Activated CD8-positive, alpha-beta memory T cell treated with anti-CD3 and anti-CD28 coated beads for 48 hours (primary cell): ENCODE data around the gene DTX2.
"Not testable (repeated sequence)": the region's sequence is repeated elsewhere in the genome, so short reads cannot be mapped to it uniquely, and the experiment has no call there.

ENCODE experiments used
- DNase-seq, 3 experiments: peaks; one replicate each; pipeline ENCODE4 v3.0.0-alpha.2; 2020; ENCODE audit warnings: low read depth in 2 of 3, low spot score in 2 of 3

DTX2 gene

DNA sequence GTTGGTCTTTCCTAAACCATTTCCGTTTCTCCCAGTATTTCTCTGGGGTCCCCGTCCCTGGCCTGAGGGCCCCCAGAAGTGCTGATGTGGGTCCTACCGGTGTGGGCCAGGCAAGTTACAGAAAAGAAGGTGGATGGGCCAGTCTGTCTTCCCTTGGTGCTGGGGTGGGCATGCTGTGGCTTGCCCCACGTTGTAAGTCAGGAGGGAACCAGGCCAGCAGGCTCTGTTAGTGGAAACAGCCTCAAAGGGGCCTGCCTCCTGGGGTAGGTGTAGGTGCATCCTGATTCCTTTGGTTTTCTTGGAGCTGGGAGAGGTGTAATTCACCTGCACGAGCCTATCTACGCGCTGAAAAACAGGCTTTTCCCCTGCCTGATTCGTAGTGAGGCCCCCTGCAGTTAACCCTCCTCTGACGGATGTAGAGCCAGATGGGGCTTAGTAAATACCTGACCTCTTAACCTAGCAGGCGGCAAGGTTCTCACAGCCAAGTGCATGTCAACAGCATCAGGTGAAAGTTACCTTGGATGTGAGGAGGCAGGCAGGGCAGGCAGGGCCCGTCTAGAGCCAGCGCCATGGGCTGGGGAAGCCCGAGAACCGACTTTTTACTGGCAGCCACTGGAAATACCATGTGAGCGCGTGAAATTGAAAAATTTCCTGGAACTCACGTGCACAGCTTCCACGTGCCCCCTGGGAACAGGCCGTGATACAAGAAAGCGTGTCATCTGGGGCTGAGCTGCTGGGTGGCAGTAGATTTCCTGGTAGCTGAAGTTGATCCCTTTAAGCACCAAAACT lies 24.5 kb downstream of the DTX2 start:
- not testable (repeated sequence) for DNase-seq

DNA sequence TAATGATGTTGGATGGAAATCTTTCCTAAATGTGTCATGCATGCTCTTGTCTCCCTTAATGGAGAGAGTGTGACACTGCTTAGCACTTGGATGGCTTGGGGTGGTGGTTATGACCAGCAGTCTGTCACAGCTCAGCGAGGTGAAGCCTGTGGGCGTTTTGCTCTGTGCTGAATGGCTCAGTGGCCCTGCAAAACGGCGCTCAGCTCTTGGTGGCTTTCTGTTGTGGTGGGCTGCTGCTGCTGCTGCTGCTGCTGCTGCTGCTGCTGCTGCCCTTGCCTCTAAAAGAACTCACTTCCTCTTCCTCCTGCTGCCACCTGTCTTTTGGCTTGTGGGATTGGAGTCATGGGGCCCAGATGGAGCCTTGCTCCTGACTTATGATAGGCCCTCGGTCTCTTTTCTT lies 25.1 kb downstream of the DTX2 start:
- DNase-seq: not testable (repeated sequence)

DNA sequence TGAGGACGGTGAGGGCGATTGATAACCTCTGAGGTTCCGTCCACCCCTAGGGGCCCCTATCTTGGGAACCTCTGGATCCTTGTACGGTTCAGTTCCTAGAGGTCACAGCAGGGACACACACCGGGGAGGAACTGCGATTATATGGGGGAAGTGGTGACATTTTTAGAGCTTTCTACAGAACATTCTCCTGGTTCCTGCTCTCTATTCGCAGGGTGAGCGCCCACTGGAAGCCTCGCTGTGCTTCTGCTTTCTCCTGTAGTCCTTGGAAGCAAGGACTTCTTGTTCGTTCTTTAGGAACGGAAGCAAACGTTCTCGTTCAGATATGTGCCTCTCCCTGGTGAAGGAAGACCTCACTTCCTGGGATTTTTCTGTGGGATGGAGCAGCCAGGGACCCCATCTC lies 26.5 kb downstream of the DTX2 start:
- DNase-seq: not testable (repeated sequence)

DNA sequence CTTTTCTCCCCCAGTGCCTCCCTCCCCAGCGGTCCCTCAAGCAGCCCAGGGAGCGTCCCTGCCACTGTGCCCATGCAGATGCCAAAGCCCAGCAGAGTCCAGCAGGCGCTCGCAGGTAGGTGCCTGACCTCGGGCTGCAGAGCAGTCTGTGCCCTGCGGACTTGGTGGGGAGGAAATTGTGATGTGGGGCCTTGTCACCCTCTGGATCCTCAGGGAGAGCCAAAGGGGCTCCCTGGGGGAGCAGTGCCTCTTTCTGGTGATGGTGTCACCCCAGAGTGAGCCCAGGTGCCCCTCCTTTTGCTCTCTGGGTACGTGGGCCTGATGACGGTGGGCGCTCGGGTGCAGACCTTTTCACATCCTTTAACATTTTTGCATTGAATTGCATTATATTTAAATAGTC lies 30.6 kb downstream of the DTX2 start:
- DNase-seq: not testable (repeated sequence)

DNA sequence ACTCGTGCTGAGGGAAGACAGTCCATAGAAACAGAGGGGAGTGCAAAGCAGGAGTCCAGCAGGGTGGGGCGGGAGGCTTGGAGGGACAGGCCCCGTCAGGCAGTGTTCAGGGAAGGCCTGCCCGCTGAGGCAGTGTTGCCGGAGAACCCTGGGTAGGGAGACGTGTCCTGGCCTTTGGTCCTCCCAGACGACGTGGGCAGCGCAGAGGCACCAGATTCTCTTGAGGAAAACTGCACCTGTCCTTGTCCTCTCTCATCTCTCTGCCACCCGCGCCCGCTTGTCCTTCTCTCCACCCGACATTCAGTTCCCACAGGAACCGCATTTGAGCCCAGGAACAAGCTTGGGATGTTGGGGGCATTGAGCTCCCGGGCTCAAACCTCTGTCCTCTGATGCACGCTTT lies 34.2 kb downstream of the DTX2 start:
- DNase-seq: not testable (repeated sequence)

DNA sequence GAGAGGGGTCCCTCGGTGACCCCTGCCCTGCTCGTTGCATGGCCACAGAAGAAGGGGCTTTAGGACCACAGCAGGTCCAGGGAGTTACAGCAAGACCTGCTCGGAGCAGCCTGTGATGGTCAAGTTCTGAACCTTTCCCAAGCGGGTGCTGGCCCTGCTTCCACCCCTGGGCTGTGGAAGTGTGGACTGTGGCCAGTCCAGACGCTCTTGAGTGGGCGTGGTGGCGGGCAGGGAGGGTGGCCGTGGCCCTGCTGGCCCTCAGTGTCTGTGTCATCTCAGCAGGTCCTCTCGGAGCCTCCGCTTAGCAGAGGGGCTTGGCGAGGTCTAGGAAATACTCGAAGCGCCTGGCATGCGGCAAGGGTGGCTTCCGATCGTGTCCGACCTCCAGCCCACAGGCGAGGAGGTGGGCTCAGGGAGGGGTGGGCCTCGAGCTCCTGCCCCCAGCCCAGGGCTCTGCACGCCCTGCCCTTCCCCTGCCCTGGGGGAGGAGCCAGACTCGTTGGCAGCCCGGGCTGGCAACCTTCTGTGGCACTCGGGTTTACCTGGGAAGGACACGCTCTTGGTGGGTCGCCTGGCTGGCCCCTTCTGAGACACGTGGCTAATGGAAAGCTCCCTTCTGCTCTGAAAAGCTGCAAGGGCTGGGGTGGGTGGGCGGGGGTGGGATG lies 36.5 kb downstream of the DTX2 start:
- not testable (repeated sequence) for DNase-seq

DNA sequence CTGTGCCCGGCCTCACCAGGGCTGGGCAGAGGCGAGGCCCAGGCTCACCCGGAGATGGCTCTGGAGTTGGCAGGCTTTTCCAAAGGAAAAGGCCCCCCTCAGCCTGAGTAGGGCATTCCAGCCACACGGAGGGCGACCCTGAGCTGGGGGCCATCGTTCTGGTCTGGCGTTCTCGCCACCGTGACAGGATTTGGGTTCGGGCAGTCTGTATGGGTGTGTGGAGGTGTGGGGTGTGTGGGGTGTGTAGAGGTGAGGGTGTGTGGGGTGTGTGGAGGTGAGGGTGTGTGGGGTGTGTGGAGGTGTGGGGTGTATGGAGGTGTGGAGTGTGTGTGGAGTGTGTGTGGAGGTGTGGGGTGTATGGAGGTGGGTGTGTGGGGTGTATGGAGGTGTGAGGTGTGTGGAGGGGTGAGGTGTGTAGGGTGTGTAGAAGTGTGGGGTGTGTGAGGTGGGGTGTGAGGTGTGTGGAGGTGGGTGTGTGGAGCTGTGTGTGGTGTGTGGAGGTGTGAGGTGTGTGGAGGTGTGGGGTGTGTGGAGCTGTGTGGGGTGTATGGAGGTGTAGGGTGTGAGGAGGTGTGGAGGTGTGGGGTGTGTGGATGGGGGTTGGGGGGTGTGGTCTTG lies 37.2 kb downstream of the DTX2 start:
- DNase-seq: not testable (repeated sequence)

DNA sequence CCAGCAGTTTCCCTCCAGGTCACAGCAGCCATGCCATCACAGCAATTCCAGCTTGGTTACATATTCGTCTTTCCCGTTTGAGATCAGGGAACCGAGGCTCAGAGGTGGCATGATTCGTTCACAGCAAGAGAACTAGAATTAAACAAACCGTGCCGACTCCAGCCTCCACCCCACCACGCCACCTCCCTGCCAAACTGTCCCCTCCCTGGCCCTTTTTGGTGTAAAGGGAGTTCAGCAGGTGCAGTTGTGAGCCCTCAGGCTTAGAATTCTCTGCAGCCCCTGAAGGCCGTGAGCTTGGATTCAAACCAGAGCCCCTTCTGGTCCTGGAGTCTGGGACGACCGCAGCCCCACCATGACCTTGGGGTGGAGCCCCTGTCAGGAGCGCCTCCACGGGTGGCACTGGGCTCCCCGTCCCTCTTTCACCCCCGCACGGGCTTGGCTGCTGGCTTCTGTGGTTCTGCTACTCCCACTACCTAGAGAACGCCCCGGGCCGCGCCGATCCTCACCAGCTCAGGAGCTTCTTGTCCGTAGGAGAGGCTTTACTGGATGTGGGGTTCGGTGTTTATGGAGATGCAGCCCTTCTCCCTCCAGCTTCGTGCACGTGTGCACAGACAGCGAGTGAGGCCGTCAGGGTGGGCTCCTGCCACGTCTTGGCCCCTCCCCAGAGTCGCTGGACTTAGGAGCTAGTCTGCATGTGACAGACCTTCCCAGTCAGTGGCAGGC lies 37.9 kb downstream of the DTX2 start:
- DNase-seq: not testable (repeated sequence)

DNA sequence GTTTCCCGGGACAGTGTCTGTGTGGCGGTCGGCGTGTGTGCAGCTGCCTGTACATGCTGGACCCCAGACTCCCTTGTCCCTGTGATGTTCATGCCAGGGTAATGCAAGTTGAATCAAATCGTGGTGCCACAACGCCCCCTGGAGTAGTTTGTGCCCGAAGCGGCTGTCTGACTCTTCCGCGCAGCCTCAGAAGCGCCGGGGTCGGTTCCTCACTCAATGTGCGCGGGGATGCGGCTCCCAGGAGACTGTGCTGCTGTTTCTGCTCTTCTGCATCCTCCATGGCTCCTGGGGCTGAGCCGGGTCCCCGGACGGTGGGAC lies 38.4 kb downstream of the DTX2 start:
- not testable (repeated sequence) for DNase-seq

DNA sequence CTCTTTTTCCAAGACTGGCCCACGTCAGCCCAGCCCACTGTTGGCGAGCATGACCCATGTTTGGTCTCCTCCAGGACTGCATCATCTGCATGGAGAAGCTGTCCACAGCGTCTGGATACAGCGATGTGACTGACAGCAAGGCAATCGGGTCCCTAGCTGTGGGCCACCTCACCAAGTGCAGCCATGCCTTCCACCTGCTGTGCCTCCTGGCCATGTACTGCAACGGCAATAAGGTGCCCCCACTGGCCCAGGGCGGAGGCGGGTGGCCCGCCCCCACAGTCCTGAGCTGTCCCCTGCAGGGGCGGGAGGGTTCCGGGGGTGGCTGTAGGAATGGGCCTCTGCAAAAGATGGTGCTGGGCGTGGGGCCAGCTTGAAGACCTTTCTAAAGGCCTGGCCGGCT lies 40.7 kb downstream of the DTX2 start:
- DNase-seq: not testable (repeated sequence)

DNA sequence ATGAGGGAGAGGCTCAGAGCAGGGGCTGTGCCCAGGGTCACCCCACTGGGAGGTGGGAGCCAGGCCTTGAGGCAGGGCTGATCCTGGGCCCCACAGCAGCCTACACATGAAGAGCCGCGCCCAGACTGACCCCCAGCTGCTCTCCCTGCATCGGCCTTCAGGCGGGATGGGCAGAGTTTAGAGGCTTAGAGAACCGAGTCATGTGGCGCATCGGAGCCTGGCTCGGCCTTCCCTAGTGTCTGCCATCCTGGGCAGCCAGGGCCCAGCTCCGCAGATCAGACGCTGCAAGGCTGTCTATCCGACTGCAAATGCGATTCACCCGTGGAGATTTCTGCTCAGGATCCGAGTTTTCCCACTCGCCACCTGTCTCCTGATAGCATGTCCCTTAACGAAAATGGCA lies 41.3 kb downstream of the DTX2 start:
- not testable (repeated sequence) for DNase-seq

DNA sequence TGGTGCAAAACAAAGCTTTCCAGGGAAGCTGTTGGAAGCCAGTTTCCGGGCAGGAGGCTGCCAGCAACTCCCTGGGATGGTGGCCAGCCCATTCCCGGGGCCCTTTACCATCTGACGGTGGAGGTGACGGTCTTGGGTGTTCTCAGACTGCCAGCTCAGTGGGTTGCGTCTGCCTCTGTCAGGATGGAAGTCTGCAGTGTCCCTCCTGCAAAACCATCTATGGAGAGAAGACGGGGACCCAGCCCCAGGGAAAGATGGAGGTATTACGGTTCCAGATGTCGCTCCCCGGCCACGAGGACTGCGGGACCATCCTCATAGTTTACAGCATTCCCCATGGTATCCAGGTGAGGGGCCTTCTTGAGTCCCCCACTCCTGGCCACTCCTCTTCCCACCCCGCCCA lies 41.7 kb downstream of the DTX2 start:
- not testable (repeated sequence) for DNase-seq

DNA sequence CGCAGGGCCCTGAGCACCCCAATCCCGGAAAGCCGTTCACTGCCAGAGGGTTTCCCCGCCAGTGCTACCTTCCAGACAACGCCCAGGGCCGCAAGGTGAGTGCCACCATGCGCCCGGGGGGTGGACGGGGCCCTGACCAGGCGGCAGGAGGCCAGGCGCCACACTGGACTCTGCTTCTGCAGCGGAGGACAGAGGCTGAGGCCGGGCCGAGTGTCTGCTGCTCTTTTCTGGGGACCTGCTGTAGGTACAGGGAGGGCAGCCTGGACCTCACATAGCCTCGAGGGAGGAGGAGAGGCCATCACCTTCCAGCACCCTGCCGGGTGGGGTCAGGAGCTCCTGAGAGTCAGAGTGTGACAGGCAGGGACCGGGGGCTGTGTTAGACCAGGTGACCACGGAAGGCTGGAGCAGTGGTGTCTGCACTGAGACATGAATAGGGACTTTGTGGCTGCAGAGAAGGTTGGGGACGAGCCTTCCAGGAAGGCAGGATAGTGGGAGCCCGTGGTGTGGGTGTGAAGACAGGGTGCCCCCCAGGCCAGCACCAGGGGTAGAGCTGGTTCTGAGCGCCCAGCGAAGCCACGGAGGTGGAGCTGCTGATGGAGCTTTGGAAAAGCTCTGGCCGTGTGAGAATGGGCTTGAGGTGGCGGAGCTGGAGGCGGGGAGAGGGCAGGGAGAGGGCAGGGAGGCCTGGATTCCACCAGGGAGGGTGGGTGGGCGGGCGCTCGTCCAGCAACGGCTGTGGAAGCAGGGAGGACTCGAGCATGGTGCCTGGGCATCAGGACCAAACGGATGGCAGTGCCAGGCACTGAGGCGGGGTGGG lies 43.0 kb downstream of the DTX2 start:
- not testable (repeated sequence) for DNase-seq

DNA sequence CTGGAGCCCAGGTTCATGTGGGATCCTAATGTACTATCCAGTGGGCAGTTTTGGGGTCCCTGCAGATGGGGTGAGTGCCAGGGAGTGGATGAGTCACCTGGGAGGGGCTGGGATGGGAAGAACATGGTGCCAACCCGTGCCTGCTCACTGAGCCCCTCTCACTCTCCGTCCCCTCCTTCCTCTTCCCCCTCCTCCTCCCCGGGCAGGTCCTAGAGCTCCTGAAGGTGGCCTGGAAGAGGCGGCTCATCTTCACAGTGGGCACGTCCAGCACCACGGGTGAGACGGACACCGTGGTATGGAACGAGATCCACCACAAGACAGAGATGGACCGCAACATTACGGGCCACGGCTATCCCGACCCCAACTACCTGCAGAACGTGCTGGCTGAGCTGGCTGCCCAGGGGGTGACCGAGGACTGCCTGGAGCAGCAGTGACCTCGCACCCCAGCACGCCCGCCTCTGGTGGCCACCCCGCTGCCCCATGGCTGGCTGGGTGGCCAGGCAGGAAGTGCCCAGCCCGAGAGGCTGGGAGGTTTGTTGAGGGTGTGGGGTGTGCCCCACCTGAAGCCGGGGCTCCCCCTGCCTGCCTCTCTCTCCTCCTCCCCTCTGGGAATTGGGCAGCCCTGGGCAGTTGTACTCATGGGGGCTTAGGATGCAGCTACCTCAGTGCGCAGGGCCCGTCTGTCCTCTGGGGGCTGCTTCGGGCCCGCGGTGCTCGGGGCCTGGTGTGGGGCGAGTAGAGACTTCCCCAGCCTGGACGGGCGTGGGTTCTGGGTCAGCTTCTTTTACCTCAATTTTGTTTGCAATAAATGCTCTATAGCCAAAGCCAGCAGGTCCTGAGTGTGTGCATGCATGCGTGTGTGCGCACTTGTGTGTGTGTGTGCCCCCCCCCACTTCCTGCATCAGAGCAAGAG lies 43.9 kb downstream of the DTX2 start:
- no peak for DNase-seq

DNA sequence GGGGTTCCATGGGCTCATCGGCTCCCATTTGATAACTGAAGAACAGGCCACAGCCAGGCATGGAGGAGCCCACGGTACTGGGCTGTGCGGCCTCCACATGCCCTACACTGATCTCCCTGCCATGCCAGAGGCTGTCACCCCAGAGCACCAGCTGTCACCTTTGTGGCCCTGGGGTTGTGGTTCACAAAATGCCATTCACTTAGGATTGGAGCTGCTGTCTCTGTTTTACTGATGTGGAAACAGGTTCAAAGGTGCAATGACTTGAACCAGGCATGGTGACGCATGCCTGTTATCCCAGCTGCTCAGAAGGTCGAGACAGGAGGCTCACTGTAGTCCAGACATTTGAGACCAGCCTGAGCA lies 44.6 kb downstream of the DTX2 start:
- no peak for DNase-seq

DNA sequence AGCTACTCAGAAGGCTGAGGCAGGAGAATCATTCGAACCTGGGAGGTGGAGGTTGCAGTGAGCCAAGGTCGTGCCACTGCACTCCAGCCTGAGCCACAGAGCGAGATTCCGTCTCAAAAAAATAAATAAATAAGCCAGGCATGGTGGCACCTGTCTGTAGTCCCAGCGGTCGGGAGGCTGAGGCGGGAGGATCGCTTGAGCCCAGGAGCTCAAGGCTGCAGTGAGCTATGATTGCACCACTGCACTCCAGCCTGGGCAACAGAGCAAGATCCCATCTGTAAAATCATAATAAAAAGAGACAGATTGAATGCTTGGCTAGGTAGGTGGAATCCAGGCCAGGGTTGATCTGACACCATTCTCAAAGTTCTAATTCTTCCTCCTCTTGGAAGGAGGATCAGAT lies 45.1 kb downstream of the DTX2 start:
- DNase-seq: not testable (repeated sequence)

DNA sequence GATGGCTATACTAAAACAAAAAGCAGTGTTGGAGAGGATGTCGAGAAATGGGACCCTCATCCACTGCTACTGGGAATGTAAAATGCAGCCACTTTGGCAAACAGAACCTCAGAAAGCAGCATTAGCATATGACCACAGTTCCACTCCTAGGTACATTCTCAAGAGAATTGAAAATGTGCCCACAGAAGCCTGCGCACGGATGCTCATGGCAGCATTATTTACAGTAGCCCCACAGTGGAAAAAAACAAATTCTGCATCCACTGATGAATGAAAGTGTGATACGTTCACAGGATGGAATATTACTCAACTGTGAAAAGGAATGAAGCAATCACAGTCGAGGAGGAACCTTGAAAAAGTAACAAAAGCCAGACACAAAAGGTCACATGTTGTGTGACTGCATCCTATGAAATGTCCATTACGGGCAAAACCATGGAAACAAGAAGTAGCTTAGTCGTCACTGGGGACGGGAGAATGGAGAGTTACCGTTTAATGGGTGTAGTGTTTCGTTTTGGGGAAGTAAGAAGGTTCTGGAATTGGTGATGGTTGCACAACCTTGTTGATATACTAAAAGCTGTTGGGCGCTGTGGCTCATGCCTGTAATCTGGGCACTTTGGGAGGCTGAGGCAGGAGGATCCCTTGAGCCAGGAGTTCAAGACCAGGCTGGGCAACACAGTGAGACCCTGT lies 46.4 kb downstream of the DTX2 start:
- no peak for DNase-seq

DNA sequence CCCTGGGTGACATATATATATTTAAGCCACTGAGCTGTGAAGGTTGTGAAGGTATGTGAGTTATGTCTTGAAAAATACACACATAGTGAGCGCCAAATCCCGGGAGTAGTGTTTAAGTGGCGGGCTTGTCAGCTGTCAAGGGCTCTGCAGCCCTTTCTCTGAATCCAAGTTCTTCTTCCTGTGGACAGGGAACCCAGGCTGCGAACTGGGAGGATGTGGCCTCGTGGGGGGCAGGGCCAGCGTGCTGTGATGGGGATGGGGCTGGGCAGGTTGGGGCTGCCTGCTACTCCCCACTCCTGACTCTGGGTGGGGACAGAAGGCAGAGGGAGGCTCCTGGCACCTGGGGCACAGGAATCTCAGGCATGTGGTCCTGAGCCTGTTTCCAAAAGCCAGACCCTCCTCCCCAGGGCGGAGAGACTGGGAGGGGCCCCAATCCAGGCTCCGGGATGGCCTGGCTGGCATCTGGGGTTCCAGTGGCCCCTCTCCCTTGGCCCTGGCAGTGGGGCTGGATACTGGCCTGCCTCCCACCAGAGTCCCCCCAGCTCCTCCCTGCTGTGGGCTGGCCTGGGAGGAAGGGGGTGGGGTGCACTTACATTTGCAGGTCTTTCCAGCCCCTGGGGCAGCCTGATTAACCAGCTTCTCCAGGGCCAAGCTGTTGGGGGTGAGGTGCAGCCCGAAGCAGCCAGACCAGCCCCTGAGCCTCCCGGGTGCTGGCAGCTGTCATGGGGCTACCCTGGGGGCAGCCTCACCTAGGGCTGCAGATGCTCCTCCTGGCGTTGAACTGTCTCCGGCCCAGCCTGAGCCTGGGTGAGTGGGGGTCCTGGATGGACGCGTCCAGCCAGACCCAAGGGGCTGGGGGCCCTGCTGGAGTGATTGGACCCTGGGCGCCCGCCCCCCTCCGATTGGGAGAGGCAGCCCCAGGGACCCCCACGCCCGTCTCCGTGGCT lies 48.7 kb downstream of the DTX2 start, which contains the start of gene UPK3B:
UPK3B (plus strand) TSS at position 622 of the 947 bp plus-strand sequence; CDS start at position 723, 101 bp downstream.
- no peak for DNase-seq
